ENCODE measurements around the gene TP53INP2.

DNA sequence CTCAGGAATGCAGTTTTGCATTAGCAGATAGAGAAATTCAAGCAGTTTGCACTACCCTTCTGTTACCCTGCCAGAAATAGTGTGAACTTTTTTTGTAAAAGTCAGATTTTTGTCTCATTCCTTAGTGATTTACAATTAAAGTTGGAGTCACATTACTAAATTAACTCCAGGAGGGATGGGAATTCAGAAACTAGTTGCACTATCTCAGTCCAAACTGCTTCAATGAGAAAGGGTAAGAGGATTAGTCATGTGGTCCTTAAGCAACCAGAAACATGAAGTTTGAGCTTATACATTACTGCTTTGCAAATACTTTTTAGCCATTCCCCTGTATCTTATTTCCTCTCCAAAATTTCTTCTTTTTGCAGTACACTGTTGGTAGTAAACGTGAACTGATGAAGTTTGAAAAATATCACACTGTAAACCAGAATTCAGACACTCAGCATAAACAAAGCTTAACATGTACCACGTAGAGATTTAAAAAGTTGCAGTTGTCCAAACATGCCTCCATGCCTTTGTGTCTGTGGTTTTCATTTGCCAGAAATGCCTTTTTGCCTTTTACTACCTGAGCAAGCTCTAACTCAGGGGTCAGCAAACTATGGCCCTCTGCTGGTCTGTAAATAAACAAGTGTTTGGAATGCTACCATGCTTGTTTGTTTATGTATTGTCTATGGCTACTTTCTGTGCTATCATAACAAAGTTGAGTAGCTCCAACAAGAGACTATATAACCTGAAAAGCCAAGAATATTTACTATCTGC, 49.7 kb downstream of the TP53INP2 start:
- TF ChIP-seq POLR2A (IDR thresholded peaks at IDR 0.05) = no peak
- TF ChIP-seq, protein P1, sequence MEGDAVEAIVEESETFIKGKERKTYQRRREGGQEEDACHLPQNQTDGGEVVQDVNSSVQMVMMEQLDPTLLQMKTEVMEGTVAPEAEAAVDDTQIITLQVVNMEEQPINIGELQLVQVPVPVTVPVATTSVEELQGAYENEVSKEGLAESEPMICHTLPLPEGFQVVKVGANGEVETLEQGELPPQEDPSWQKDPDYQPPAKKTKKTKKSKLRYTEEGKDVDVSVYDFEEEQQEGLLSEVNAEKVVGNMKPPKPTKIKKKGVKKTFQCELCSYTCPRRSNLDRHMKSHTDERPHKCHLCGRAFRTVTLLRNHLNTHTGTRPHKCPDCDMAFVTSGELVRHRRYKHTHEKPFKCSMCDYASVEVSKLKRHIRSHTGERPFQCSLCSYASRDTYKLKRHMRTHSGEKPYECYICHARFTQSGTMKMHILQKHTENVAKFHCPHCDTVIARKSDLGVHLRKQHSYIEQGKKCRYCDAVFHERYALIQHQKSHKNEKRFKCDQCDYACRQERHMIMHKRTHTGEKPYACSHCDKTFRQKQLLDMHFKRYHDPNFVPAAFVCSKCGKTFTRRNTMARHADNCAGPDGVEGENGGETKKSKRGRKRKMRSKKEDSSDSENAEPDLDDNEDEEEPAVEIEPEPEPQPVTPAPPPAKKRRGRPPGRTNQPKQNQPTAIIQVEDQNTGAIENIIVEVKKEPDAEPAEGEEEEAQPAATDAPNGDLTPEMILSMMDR (IDR thresholded peaks at IDR 0.05) = no peak
